ENCODE measurements around the gene GALNTL6. TPM values are rescaled to one million over a fixed set of nuclear protein-coding genes. Genes with fewer than 3 reads are reported as not detected.
"Not testable (repeated sequence)": the region's sequence is repeated elsewhere in the genome, so short reads cannot be mapped to it uniquely, and the experiment has no call there.

The GALNTL6 gene
- total and polyA plus RNA-seq, 2 of the 4 experiments (the other 2 are of a cell fraction): under 0.01 TPM; not detected in 1

DNA sequence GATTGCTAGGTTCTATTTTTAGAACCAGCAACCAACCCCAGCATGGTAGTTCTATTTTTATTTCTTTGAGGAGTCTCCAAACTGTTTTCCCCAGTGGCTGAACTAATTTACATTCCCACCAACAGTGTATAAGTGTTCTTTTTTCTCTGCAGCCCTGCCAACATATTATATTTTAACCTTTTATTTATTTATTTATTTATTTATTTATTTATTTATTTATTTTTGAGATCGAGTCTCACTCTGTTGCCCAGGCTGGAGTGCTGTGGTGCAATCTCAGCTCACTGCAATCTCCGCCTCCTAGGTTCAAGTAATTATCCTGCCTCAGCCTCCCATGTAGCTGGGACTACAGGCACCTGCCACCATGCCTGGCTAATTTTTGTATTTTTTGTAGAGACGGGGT, 1074.2 kb downstream of the GALNTL6 start:
- H3K27ac ChIP-seq (ENCODE audit: insufficient read depth, low read length); dilution Hi-C loops (cut with HindIII; ENCODE audit: low sequenced_read_pairs, unreplicated experiment); CTCF ChIA-PET; BruUV-seq (replicated peaks); H2BK15ac ChIP-seq (ENCODE audit: low read depth, low read length); DNase-seq; H2BK120ac ChIP-seq (ENCODE audit: low read depth, low read length); H2AK9ac ChIP-seq (replicated peaks; ENCODE audit: low read depth, low read length, poor library complexity); H2AK5ac ChIP-seq (ENCODE audit: low read depth, low read length); H3K9me1 ChIP-seq (ENCODE audit: insufficient read depth, low read length); H4K20me1 ChIP-seq (ENCODE audit: insufficient read depth, low read length); H2BK5ac ChIP-seq (ENCODE audit: low read depth, low read length, poor library complexity, severe bottlenecking); in situ Hi-C loops (cut with MboI; ENCODE audit: low sequenced_read_pairs); ATAC-seq (ENCODE audit: low read depth); H4K8ac ChIP-seq (ENCODE audit: low read depth in 2 of 2, low read length in 2 of 2); H2BK20ac ChIP-seq (ENCODE audit: low read depth, low read length); H3K23ac ChIP-seq (ENCODE audit: low read depth, low read length); H3K4ac ChIP-seq (ENCODE audit: low read depth, low read length); H3K4me3 ChIP-seq (ENCODE audit: insufficient read depth, low read depth, low read length); intact Hi-C loops (cut with micrococcal nuclease); H3K56ac ChIP-seq (ENCODE audit: extremely low read depth, insufficient read depth, low read length); H3K9me3 ChIP-seq (ENCODE audit: control insufficient read depth, insufficient read depth, low read length); H3K4me1 ChIP-seq (ENCODE audit: control insufficient read depth, insufficient read depth, low read length); H3K9ac ChIP-seq (ENCODE audit: low read depth, low read length); H3K14ac ChIP-seq (replicated peaks; ENCODE audit: low read depth, low read length); POLR2A ChIA-PET (ENCODE audit: unreplicated experiment); H3K18ac ChIP-seq (ENCODE audit: low read depth, low read length); H3K27me3 ChIP-seq (ENCODE audit: control insufficient read depth, insufficient read depth, low read length); H4K91ac ChIP-seq (ENCODE audit: insufficient read depth, low read depth, low read length); H3K79me1 ChIP-seq (ENCODE audit: low read depth in 1 of 2, low read length in 2 of 2); H4K5ac ChIP-seq (ENCODE audit: low read depth, low read length); H3K4me2 ChIP-seq (ENCODE audit: low read depth, low read length); H2AFZ ChIP-seq (replicated peaks; ENCODE audit: low read length, poor library complexity); H3K36me3 ChIP-seq (ENCODE audit: control insufficient read depth, insufficient read depth, low read length): not testable (repeated sequence)
- 100% methylated on average over 1 of the region's 3 CpGs; no CpG with 5 or more reads in 1 of the 2 experiments for WGBS, 2 experiments (ENCODE audit: extremely low coverage in 2 of 2, insufficient read length in 1 of 2)
